Glutamatergic neuron (in vitro differentiated cells): ENCODE results near the gene BRINP2. TPM values are rescaled to one million over a fixed set of nuclear protein-coding genes. Genes with fewer than 3 reads are reported as not detected.

Source experiments
- DNase-seq: peaks from one replicate; pipeline ENCODE4 v3.0.0; 2022
- H3K27ac Mint-ChIP-seq: one replicate; pipeline ENCODE4 v1.8.0; 2020; ENCODE audit warnings: mild to moderate bottlenecking, mixed read lengths, inconsistent platforms; ENCODE audit not compliant: unreplicated experiment
- H3K27me3 Mint-ChIP-seq: one replicate; pipeline ENCODE4 v1.8.0; 2020; ENCODE audit warnings: mild to moderate bottlenecking, moderate library complexity, mixed read lengths, inconsistent platforms; ENCODE audit not compliant: unreplicated experiment
- H3K36me3 Mint-ChIP-seq: one replicate; pipeline ENCODE4 v1.8.0; 2020; ENCODE audit warnings: mild to moderate bottlenecking, mixed read lengths, inconsistent platforms; ENCODE audit not compliant: unreplicated experiment
- H3K4me1 Mint-ChIP-seq: one replicate; pipeline ENCODE4 v1.8.0; 2020; ENCODE audit warnings: mild to moderate bottlenecking, low read depth, mixed read lengths, inconsistent platforms; ENCODE audit not compliant: unreplicated experiment
- H3K4me3 Mint-ChIP-seq: one replicate; pipeline ENCODE4 v1.8.0; 2020; ENCODE audit warnings: mild to moderate bottlenecking, mixed read lengths, inconsistent platforms; ENCODE audit not compliant: unreplicated experiment
- H3K9me3 Mint-ChIP-seq: one replicate; pipeline ENCODE4 v1.8.0; 2020; ENCODE audit warnings: mild to moderate bottlenecking, moderate library complexity, mixed read lengths, inconsistent platforms; ENCODE audit not compliant: unreplicated experiment
- CTCF ChIP-seq: fragments of 200-600 bp; sonication (generic); IDR thresholded peaks from one replicate; pipeline ENCODE4 v1.5.0; 2021; ENCODE audit not compliant: partially characterized antibody, unreplicated experiment
- total RNA-seq: library from RNA; stranded (reverse); fragmentation: NEBNext Ultra II Directional; extraction: Animal tissue kit (Norgen Biotek cat#: 25700); gene quantifications from one replicate; pipeline ENCODE4 v1.2.1, GENCODE V29; 2021; ENCODE audit not compliant: unreplicated experiment

BRINP2 gene
- total RNA-seq, 1 donor from 2014 or later, result 1.7 TPM

GRCh38 chr1:177306981-177307380, 136.2 kb downstream of the BRINP2 start:
- DNase-seq, result no peak
- Mint-ChIP-seq H3K4me3 (no peak overlapping the region), H3K27me3 (no peaks in the 10 kb centered on the region), H3K27ac (no peak overlapping the region), H3K4me1 (peaks cover 9% of the 10 kb centered on the region), H3K9me3 (no peaks in the 10 kb centered on the region), H3K36me3 (no peaks in the 10 kb centered on the region)
- TF ChIP-seq CTCF, result no peak

GRCh38 chr1:177307771-177308170, 137.0 kb downstream of the BRINP2 start:
- no peak for TF ChIP-seq CTCF
- Mint-ChIP-seq H3K4me1 (peaks cover 9% of the 10 kb centered on the region), H3K27ac (no peak overlapping the region), H3K27me3 (no peaks in the 10 kb centered on the region), H3K9me3 (no peaks in the 10 kb centered on the region), H3K36me3 (no peaks in the 10 kb centered on the region), H3K4me3 (no peak overlapping the region)
- DNase-seq, result no peak

GRCh38 chr1:177309880-177310279, 139.1 kb downstream of the BRINP2 start:
- no peak overlapping the region for H3K4me3 Mint-ChIP-seq
- no peak overlapping the region for H3K27ac Mint-ChIP-seq
- H3K36me3 Mint-ChIP-seq, result no peaks in the 10 kb centered on the region
- DNase-seq, result no peak
- H3K4me1 Mint-ChIP-seq, result peaks cover 9% of the 10 kb centered on the region
- no peak for TF ChIP-seq CTCF
- no peaks in the 10 kb centered on the region for H3K27me3 Mint-ChIP-seq
- H3K9me3 Mint-ChIP-seq, result no peaks in the 10 kb centered on the region

GRCh38 chr1:177310326-177310725, 139.6 kb downstream of the BRINP2 start:
- Mint-ChIP-seq H3K27ac (no peak overlapping the region), H3K27me3 (no peaks in the 10 kb centered on the region), H3K4me3 (no peak overlapping the region), H3K4me1 (peaks cover 7% of the 10 kb centered on the region), H3K9me3 (no peaks in the 10 kb centered on the region), H3K36me3 (no peaks in the 10 kb centered on the region)
- no peak for DNase-seq
- no peak for TF ChIP-seq CTCF

GRCh38 chr1:177311111-177311510, 140.4 kb downstream of the BRINP2 start:
- Mint-ChIP-seq H3K9me3 (no peaks in the 10 kb centered on the region), H3K4me3 (no peak overlapping the region), H3K36me3 (no peaks in the 10 kb centered on the region), H3K27me3 (no peaks in the 10 kb centered on the region), H3K4me1 (no peaks in the 10 kb centered on the region), H3K27ac (no peak overlapping the region)
- TF ChIP-seq CTCF, result no peak
- DNase-seq, result no peak
